ENCODE measurements around the gene PGBD4.

Gene PGBD4

GRCh38 chr15:34078900-34079299, 23.0 kb upstream of the PGBD4 start:
- H3K27ac ChIP-seq (ENCODE audit: low read depth, low read length): no peak overlapping the region
- no peaks in the 10 kb centered on the region for H3K9me3 ChIP-seq (ENCODE audit: control insufficient read depth, insufficient read depth, low read length)
- H3K4me1 ChIP-seq (ENCODE audit: control insufficient read depth, insufficient read depth, low read length): no peaks in the 10 kb centered on the region
- H3K9ac ChIP-seq (ENCODE audit: low read depth, low read length): no peak overlapping the region
- H3K36me3 ChIP-seq (ENCODE audit: control insufficient read depth, insufficient read depth, low read length): peaks cover 7% of the 10 kb centered on the region
- H3K27me3 ChIP-seq (ENCODE audit: control insufficient read depth, insufficient read depth, low read length): no peaks in the 10 kb centered on the region
- H3K4me3 ChIP-seq (ENCODE audit: low read depth, low read length): no peak overlapping the region

- Histone ChIP-seq H3K9me3 (ENCODE audit: control insufficient read depth, insufficient read depth, low read length) (no peaks in the 10 kb centered on the region), H3K4me1 (ENCODE audit: control insufficient read depth, insufficient read depth, low read length) (no peaks in the 10 kb centered on the region), H3K27ac (ENCODE audit: low read depth, low read length) (no peak overlapping the region), H3K4me3 (ENCODE audit: low read depth, low read length) (no peak overlapping the region), H3K9ac (ENCODE audit: low read depth, low read length) (no peak overlapping the region), H3K36me3 (ENCODE audit: control insufficient read depth, insufficient read depth, low read length) (peaks cover 13% of the 10 kb centered on the region), H3K27me3 (ENCODE audit: control insufficient read depth, insufficient read depth, low read length) (no peaks in the 10 kb centered on the region)
Observed at GRCh38 chr15:34079904-34080303, 22.0 kb upstream of the PGBD4 start.

- Histone ChIP-seq H3K4me3 (ENCODE audit: low read depth, low read length) (no peak overlapping the region), H3K4me1 (ENCODE audit: control insufficient read depth, insufficient read depth, low read length) (no peaks in the 10 kb centered on the region), H3K9me3 (ENCODE audit: control insufficient read depth, insufficient read depth, low read length) (no peaks in the 10 kb centered on the region), H3K27ac (ENCODE audit: low read depth, low read length) (no peak overlapping the region), H3K36me3 (ENCODE audit: control insufficient read depth, insufficient read depth, low read length) (peaks cover 43% of the 10 kb centered on the region), H3K27me3 (ENCODE audit: control insufficient read depth, insufficient read depth, low read length) (no peaks in the 10 kb centered on the region), H3K9ac (ENCODE audit: low read depth, low read length) (no peak overlapping the region)
Observed at GRCh38 chr15:34084086-34084485, 17.8 kb upstream of the PGBD4 start.

GRCh38 chr15:34085746-34086145, 16.1 kb upstream of the PGBD4 start:
- Histone ChIP-seq H3K27me3 (ENCODE audit: control insufficient read depth, insufficient read depth, low read length) (no peaks in the 10 kb centered on the region), H3K9me3 (ENCODE audit: control insufficient read depth, insufficient read depth, low read length) (no peaks in the 10 kb centered on the region), H3K36me3 (ENCODE audit: control insufficient read depth, insufficient read depth, low read length) (peaks cover 54% of the 10 kb centered on the region), H3K4me3 (ENCODE audit: low read depth, low read length) (no peak overlapping the region), H3K9ac (ENCODE audit: low read depth, low read length) (no peak overlapping the region), H3K4me1 (ENCODE audit: control insufficient read depth, insufficient read depth, low read length) (no peaks in the 10 kb centered on the region), H3K27ac (ENCODE audit: low read depth, low read length) (no peak overlapping the region)

GRCh38 chr15:34099914-34100313, 2.0 kb upstream of the PGBD4 start:
- Histone ChIP-seq H3K27ac (ENCODE audit: low read depth, low read length) (no peak overlapping the region), H3K27me3 (ENCODE audit: control insufficient read depth, insufficient read depth, low read length) (no peaks in the 10 kb centered on the region), H3K36me3 (ENCODE audit: control insufficient read depth, insufficient read depth, low read length) (peaks cover 10% of the 10 kb centered on the region), H3K4me1 (ENCODE audit: control insufficient read depth, insufficient read depth, low read length) (peaks cover 8% of the 10 kb centered on the region), H3K9ac (ENCODE audit: low read depth, low read length) (no peak overlapping the region), H3K9me3 (ENCODE audit: control insufficient read depth, insufficient read depth, low read length) (no peaks in the 10 kb centered on the region), H3K4me3 (ENCODE audit: low read depth, low read length) (no peak overlapping the region)

- H3K27ac ChIP-seq (ENCODE audit: low read depth, low read length): peak overlapping the region; percentile 59
Observed at GRCh38 chr15:34102175-34102925, 467 bp downstream of the PGBD4 start.

GRCh38 chr15:34106423-34106822, 4.5 kb downstream of the PGBD4 start:
- no peaks in the 10 kb centered on the region for H3K9me3 ChIP-seq (ENCODE audit: control insufficient read depth, insufficient read depth, low read length)
- no peak overlapping the region for H3K9ac ChIP-seq (ENCODE audit: low read depth, low read length)
- no peaks in the 10 kb centered on the region for H3K27me3 ChIP-seq (ENCODE audit: control insufficient read depth, insufficient read depth, low read length)
- no peaks in the 10 kb centered on the region for H3K36me3 ChIP-seq (ENCODE audit: control insufficient read depth, insufficient read depth, low read length)
- H3K27ac ChIP-seq (ENCODE audit: low read depth, low read length): no peak overlapping the region
- no peak overlapping the region for H3K4me3 ChIP-seq (ENCODE audit: low read depth, low read length)
- peaks cover 4% of the 10 kb centered on the region; the same call in 1 of the 2 replicates for H3K4me1 ChIP-seq (ENCODE audit: control insufficient read depth, insufficient read depth, low read length)

More at GRCh38 chr15:34102175-34102925, 467 bp downstream of the PGBD4 start:
- Histone ChIP-seq H3K9ac (ENCODE audit: low read depth, low read length) (peak overlapping the region; percentile 57; the same call in 1 of the 2 replicates), H3K9me3 (ENCODE audit: control insufficient read depth, insufficient read depth, low read length) (no peaks in the 10 kb centered on the region), H3K36me3 (ENCODE audit: control insufficient read depth, insufficient read depth, low read length) (no peaks in the 10 kb centered on the region; the same call in 1 of the 2 replicates), H3K4me1 (ENCODE audit: control insufficient read depth, insufficient read depth, low read length) (peaks cover 8% of the 10 kb centered on the region), H3K4me3 (ENCODE audit: low read depth, low read length) (peak overlapping the region; percentile 94), H3K27me3 (ENCODE audit: control insufficient read depth, insufficient read depth, low read length) (no peaks in the 10 kb centered on the region)

GRCh38 chr15:34107315-34107714, 5.4 kb downstream of the PGBD4 start:
- no peak overlapping the region for H3K9ac ChIP-seq (ENCODE audit: low read depth, low read length)

GRCh38 chr15:34109797-34110663, 8.1 kb downstream of the PGBD4 start:
- Histone ChIP-seq H3K9ac (ENCODE audit: low read depth, low read length) (no peak overlapping the region), H3K36me3 (ENCODE audit: control insufficient read depth, insufficient read depth, low read length) (no peaks in the 10 kb centered on the region), H3K27me3 (ENCODE audit: control insufficient read depth, insufficient read depth, low read length) (no peaks in the 10 kb centered on the region), H3K4me3 (ENCODE audit: low read depth, low read length) (no peak overlapping the region), H3K4me1 (ENCODE audit: control insufficient read depth, insufficient read depth, low read length) (peaks cover 4% of the 10 kb centered on the region; the same call in 1 of the 2 replicates), H3K27ac (ENCODE audit: low read depth, low read length) (no peak overlapping the region), H3K9me3 (ENCODE audit: control insufficient read depth, insufficient read depth, low read length) (no peaks in the 10 kb centered on the region)

More at GRCh38 chr15:34107315-34107714, 5.4 kb downstream of the PGBD4 start:
- no peaks in the 10 kb centered on the region for H3K9me3 ChIP-seq (ENCODE audit: control insufficient read depth, insufficient read depth, low read length)
- H3K27ac ChIP-seq (ENCODE audit: low read depth, low read length): no peak overlapping the region
- no peak overlapping the region for H3K4me3 ChIP-seq (ENCODE audit: low read depth, low read length)
- H3K27me3 ChIP-seq (ENCODE audit: control insufficient read depth, insufficient read depth, low read length): no peaks in the 10 kb centered on the region
- H3K36me3 ChIP-seq (ENCODE audit: control insufficient read depth, insufficient read depth, low read length): no peaks in the 10 kb centered on the region
- peaks cover 4% of the 10 kb centered on the region; the same call in 1 of the 2 replicates for H3K4me1 ChIP-seq (ENCODE audit: control insufficient read depth, insufficient read depth, low read length)

GRCh38 chr15:34111488-34111887, 9.6 kb downstream of the PGBD4 start:
- H3K4me3 ChIP-seq (ENCODE audit: low read depth, low read length): no peak overlapping the region
- no peaks in the 10 kb centered on the region for H3K27me3 ChIP-seq (ENCODE audit: control insufficient read depth, insufficient read depth, low read length)
- H3K9me3 ChIP-seq (ENCODE audit: control insufficient read depth, insufficient read depth, low read length): no peaks in the 10 kb centered on the region
- H3K27ac ChIP-seq (ENCODE audit: low read depth, low read length): no peak overlapping the region
- H3K36me3 ChIP-seq (ENCODE audit: control insufficient read depth, insufficient read depth, low read length): no peaks in the 10 kb centered on the region
- H3K4me1 ChIP-seq (ENCODE audit: control insufficient read depth, insufficient read depth, low read length): peaks cover 4% of the 10 kb centered on the region; the same call in 1 of the 2 replicates
- no peak overlapping the region for H3K9ac ChIP-seq (ENCODE audit: low read depth, low read length)

- H3K4me1 ChIP-seq (ENCODE audit: control insufficient read depth, insufficient read depth, low read length): peaks cover 4% of the 10 kb centered on the region; the same call in 1 of the 2 replicates
- no peak overlapping the region for H3K9ac ChIP-seq (ENCODE audit: low read depth, low read length)
- H3K9me3 ChIP-seq (ENCODE audit: control insufficient read depth, insufficient read depth, low read length): no peaks in the 10 kb centered on the region
- H3K27me3 ChIP-seq (ENCODE audit: control insufficient read depth, insufficient read depth, low read length): no peaks in the 10 kb centered on the region
- no peaks in the 10 kb centered on the region for H3K36me3 ChIP-seq (ENCODE audit: control insufficient read depth, insufficient read depth, low read length)
- H3K27ac ChIP-seq (ENCODE audit: low read depth, low read length): no peak overlapping the region
- no peak overlapping the region for H3K4me3 ChIP-seq (ENCODE audit: low read depth, low read length)
Observed at GRCh38 chr15:34114215-34114614, 12.3 kb downstream of the PGBD4 start.

Data from HUES48 (cell line).